Fibroblast of pulmonary artery (primary cell): ENCODE data around the gene GABRG3.
"Not testable (repeated sequence)": the region's sequence is repeated elsewhere in the genome, so short reads cannot be mapped to it uniquely, and the experiment has no call there.

Experiments used
- DNase-seq: peaks from one replicate; pipeline ENCODE4 v3.0.0-alpha.2; 2010; ENCODE audit warnings: low read depth
- H3K4me3 ChIP-seq: replicated peaks from 2 replicates; pipeline ENCODE4 v1.5.1; 2011; ENCODE audit warnings: low read depth, mild to moderate bottlenecking, control low read depth, low read length, moderate library complexity
- TF ChIP-seq, protein P1 (sequence below): IDR thresholded peaks from 2 replicates; pipeline ENCODE4 v1.5.1; 2011; ENCODE audit warnings: mild to moderate bottlenecking, control low read depth, low read length, inconsistent platforms; ENCODE audit errors: missing control alignments

The GABRG3 gene

GRCh38 chr15:26981492-26981891, 10.5 kb downstream of the GABRG3 start:
- no peak for DNase-seq
- TF ChIP-seq, protein P1, sequence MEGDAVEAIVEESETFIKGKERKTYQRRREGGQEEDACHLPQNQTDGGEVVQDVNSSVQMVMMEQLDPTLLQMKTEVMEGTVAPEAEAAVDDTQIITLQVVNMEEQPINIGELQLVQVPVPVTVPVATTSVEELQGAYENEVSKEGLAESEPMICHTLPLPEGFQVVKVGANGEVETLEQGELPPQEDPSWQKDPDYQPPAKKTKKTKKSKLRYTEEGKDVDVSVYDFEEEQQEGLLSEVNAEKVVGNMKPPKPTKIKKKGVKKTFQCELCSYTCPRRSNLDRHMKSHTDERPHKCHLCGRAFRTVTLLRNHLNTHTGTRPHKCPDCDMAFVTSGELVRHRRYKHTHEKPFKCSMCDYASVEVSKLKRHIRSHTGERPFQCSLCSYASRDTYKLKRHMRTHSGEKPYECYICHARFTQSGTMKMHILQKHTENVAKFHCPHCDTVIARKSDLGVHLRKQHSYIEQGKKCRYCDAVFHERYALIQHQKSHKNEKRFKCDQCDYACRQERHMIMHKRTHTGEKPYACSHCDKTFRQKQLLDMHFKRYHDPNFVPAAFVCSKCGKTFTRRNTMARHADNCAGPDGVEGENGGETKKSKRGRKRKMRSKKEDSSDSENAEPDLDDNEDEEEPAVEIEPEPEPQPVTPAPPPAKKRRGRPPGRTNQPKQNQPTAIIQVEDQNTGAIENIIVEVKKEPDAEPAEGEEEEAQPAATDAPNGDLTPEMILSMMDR, result no peak
- H3K4me3 ChIP-seq, result no peak overlapping the region

- DNase-seq, result no peak
- no peak overlapping the region for H3K4me3 ChIP-seq
- TF ChIP-seq, protein P1, result no peak
Measured at GRCh38 chr15:26983822-26984221, 12.8 kb downstream of the GABRG3 start.

GRCh38 chr15:26985050-26985449, 14.1 kb downstream of the GABRG3 start:
- no peak for DNase-seq
- H3K4me3 ChIP-seq, result no peak overlapping the region
- TF ChIP-seq, protein P1, result no peak

GRCh38 chr15:26996250-26996649, 25.3 kb downstream of the GABRG3 start:
- H3K4me3 ChIP-seq, result no peak overlapping the region
- DNase-seq, result no peak
- TF ChIP-seq, protein P1, result no peak

GRCh38 chr15:27003003-27003402, 32.0 kb downstream of the GABRG3 start:
- not testable (repeated sequence) for DNase-seq, H3K4me3 ChIP-seq

GRCh38 chr15:27004226-27004625, 33.2 kb downstream of the GABRG3 start:
- H3K4me3 ChIP-seq, DNase-seq: not testable (repeated sequence)

DNA sequence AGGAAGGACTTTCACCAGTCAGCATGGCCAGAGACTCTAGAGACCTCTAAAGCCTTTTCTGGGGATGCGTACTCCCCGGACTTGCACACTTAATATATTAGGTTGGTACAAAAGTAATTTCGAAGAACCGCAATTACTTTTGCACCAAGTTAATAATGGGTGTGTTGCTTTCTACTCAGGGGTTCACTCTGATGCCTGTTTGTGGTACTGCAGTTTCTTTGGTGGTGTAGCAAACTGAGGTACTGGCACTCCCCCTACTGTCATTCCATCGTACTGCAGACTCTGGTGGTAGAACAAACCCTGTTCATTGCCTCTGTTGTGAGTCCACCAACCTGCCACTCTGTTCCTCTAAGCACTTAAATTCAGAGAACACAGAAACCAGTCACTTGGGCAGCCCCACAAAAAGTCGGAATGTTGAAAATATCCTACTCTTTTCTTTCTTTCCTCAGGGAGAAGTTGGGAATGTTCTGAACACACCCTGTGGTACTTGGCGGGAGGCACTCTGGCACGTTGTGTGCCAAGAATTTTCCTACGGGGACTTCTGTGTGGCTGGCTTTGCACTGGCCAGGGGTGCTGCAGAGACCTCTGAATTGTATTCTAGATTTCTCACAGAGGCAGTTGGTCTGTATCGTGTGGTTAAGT, 46.3 kb downstream of the GABRG3 start:
- peak; percentile 66 for DNase-seq
- no peak overlapping the region for H3K4me3 ChIP-seq
- TF ChIP-seq, protein P1, result peak; percentile 73

- H3K4me3 ChIP-seq, result no peak overlapping the region
- TF ChIP-seq, protein P1, result no peak
- DNase-seq, result no peak
Measured at GRCh38 chr15:27019687-27020086, 48.7 kb downstream of the GABRG3 start.
